ENCODE measurements around the gene PCA3. TPM values are rescaled to one million over a fixed set of nuclear protein-coding genes. Genes with fewer than 3 reads are reported as not detected.

The PCA3 gene
- total RNA-seq, 1 experiment from 2014 or later = 0.13 TPM

DNA sequence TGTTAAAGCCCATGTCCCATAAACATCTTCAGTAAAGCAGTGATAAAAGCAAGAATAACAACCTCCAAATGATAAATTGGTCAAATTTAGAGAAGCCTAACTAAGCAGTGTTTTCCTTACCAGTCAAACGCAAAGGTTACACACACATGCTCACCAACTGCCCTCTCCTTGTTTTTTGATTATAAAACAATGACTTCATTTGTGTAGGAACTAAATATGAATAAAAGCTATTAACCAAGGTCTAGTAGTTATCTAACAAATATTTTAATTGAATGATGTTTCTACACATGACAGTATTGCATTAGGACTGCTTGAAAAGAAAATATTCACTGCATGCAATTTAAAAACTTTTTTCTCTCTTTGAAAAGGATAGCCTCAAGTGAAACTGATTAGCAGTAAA is 36.7 kb downstream of the PCA3 start:
- in situ Hi-C loops (cut with HindIII; ENCODE audit: low pct_unique_long_range_greater_than_20kb, low sequenced_read_pairs) = no loop called here

DNA sequence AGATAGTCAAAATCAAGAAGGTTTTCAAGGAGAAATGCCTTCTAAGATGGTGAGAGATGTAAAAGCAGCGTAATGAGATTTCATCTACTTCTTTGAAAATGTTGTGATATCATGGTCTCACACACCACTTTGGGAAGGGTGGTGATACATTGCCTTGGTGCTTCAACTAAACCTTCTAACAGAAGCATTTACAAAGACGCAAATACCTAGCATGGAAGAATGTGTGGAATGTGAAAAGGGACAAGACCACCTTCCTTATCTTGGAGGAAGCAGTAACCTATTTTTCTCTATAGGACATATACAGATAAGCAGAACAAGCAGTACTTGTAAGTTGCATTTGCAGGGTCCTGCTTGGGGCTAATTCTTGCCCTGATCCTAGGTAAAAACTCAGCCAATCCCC is 38.8 kb downstream of the PCA3 start:
- in situ Hi-C loops (cut with HindIII; ENCODE audit: low pct_unique_long_range_greater_than_20kb, low sequenced_read_pairs) = no loop called here
- DNase-seq (ENCODE audit: low read depth, low spot score) = no peak

More for the DNA sequence above, 36.7 kb downstream of the PCA3 start:
- peak; percentile 51 for DNase-seq (ENCODE audit: low read depth, low spot score)

DNA sequence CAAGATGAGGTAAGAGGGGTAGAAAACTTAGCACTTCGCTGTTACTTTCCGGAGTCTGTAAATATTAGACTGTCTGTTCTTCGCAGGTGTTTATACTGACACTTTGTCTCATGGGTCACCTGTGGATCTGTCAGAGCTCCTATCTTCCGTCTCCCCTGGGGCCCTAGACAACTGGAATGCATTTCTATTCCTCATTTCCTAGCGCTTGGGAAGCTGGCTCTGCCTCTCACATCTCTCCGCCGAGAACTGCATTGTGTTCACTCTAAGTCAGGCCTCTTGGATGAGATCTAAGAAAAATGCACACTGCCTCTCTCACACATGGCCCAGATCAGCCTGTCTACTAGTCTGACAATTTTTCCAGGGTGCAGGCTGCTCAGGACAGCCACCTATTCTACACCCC is 39.5 kb downstream of the PCA3 start:
- in situ Hi-C loops (cut with HindIII; ENCODE audit: low pct_unique_long_range_greater_than_20kb, low sequenced_read_pairs) = no loop called here
- DNase-seq (ENCODE audit: low read depth, low spot score) = no peak

GRCh38 chr9:76808636-76809035 is 44.4 kb downstream of the PCA3 start:
- DNase-seq (ENCODE audit: low read depth, low spot score) = no peak
- in situ Hi-C loops (cut with HindIII; ENCODE audit: low pct_unique_long_range_greater_than_20kb, low sequenced_read_pairs) = no loop called here

DNA sequence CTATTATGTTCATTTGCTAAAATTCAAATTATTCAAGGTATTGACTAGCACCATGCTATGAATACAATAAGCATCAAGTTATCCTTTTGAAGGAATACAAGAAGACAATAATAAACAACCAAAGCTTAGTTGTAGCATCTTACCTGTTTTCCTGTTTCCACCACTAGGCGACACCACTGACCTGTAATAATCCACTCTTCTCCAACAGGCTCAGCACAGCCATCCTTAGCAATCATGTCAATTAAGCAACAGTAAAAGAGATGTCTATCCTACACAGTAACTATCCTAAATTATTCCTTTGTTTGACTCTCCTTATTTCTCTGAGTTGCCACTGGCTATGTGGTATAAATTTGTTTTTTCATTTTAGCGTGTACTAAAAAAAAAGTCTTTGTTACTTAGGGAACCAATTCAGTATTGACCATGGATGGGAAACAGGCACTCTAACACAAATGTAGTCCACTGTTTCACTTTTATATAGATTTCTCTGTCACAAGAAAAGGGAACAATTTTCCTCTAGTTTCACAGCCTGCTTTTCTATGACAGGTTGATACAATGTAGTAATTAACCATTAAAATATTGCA is 46.2 kb downstream of the PCA3 start:
- in situ Hi-C loops (cut with HindIII; ENCODE audit: low pct_unique_long_range_greater_than_20kb, low sequenced_read_pairs) = no loop called here
- DNase-seq (ENCODE audit: low read depth, low spot score) = peak; percentile 84

GRCh38 chr9:76812591-76812990 is 48.4 kb downstream of the PCA3 start:
- no peak for DNase-seq (ENCODE audit: low read depth, low spot score)
- in situ Hi-C loops (cut with HindIII; ENCODE audit: low pct_unique_long_range_greater_than_20kb, low sequenced_read_pairs) = no loop called here

DNA sequence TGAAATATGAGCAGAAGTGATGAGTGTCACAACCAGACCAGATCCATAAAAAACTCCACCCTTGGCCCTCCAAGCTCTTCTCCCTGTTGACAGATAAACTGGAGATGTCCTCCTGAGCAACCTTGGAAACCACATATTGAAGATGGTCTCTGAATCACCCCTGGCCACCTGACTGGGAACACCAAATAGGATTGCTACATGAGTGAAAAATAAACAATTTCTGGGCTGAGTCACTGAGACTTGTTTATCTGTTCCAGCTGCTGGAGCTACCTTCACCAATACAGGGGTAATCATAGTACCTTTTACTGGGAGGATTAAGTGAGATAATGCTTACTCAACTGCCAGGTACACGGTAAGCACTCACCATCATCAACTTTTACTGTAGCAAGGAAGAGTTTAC is 53.3 kb downstream of the PCA3 start:
- in situ Hi-C loops (cut with HindIII; ENCODE audit: low pct_unique_long_range_greater_than_20kb, low sequenced_read_pairs) = no loop called here
- no peak for DNase-seq (ENCODE audit: low read depth, low spot score)

GRCh38 chr9:76818271-76818670 is 54.0 kb downstream of the PCA3 start:
- peak; percentile 90 for DNase-seq (ENCODE audit: low read depth, low spot score)
- in situ Hi-C loops (cut with HindIII; ENCODE audit: low pct_unique_long_range_greater_than_20kb, low sequenced_read_pairs) = no loop called here

- no peak for DNase-seq (ENCODE audit: low read depth, low spot score)
- in situ Hi-C loops (cut with HindIII; ENCODE audit: low pct_unique_long_range_greater_than_20kb, low sequenced_read_pairs) = no loop called here
Observed at GRCh38 chr9:76820431-76820830, 56.2 kb downstream of the PCA3 start.

GRCh38 chr9:76827296-76828080 is 63.2 kb downstream of the PCA3 start:
- in situ Hi-C loops (cut with HindIII; ENCODE audit: low pct_unique_long_range_greater_than_20kb, low sequenced_read_pairs) = no loop called here

DNA sequence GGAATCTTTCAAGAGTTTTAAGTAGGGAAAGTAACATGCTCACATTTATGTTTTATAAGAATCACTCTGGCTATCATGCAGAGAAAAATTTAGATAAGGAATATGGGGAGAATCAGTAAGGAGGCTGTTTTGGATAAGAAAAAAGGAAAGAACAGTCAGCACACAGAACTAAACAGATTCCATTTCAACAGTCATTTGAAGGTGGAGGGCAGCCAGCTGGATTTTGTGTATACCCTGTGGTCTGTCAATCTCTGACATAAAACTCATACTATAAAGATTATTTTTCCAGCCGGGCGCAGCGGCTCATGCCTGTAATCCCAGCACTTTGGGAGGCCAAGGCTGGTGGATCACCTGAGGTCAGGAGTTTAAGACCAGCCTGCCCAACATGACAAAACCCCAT is 64.2 kb downstream of the PCA3 start:
- no peak for DNase-seq (ENCODE audit: low read depth, low spot score)
- in situ Hi-C loops (cut with HindIII; ENCODE audit: low pct_unique_long_range_greater_than_20kb, low sequenced_read_pairs) = no loop called here

More at GRCh38 chr9:76827296-76828080, 63.2 kb downstream of the PCA3 start:
- no peak for DNase-seq (ENCODE audit: low read depth, low spot score)

DNA sequence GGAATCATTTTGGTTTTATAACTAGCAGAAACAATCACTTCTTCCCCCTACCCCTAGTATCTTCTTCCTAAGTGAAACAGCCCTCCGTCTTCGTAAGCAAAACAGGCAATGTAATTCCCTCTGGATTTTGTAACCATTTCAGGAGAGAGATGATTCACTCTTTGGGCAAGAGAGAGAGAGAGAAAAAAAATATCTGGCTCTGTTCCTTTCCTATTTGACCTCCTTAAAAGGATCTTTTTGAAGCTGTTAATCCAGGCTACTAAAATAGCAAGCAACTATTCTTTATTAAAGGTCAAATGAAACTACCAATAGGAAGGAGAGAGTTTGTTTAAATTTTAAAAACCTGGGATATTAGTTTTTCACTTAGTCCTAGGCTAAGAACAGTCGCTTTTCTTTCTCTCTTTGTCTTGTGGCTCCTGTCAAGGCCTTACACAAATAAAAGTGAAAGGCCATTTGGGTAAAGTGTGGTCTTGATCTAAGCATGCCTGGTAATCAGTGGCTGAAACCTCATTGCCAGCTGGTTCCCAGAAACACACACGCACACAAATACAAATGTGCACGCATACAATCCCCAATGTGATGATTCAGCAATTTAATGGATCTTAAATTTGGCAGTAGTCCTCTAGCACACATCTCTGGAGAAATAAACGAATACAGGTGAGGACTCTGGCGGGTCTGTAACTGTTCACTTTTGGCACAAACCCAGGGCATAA is 71.5 kb downstream of the PCA3 start:
- DNase-seq (ENCODE audit: low read depth, low spot score) = peak; percentile 84
- in situ Hi-C loops (cut with HindIII; ENCODE audit: low pct_unique_long_range_greater_than_20kb, low sequenced_read_pairs) = no loop called here

Small RNAs within 50 kb of the gene (small RNA-seq; reads per million reads assigned to genes)
- 0 reads per million in 2 experiments for gene AL359314.1

Other genes starting within 250 kb of the PCA3 start
- 90.9 and 98.6 TPM in 2 replicates for gene PRUNE2, start 141.7 kb downstream of the PCA3 start, total RNA-seq (2014; rRNA removed; shearing (Covaris generic))